WTC11 (cell line): ENCODE data around the gene TST. TPM values are rescaled to one million over a fixed set of nuclear protein-coding genes. Genes with fewer than 3 reads are reported as not detected.

ENCODE experiments used
- ATAC-seq: fragments of 200-7000 bp; cut with Tn5 transposase; 2 replicates; pipeline ENCODE4 v1.10.0; 2021; ENCODE audit warnings: mild to moderate bottlenecking, moderate library complexity
- CTCF ChIA-PET: fragments of 300-600 bp; sonication (Branson Sonifier 250); formaldehyde crosslinking; loops from one replicate; lab custom pipeline; 2021; ENCODE audit warnings: antibody characterized with exemption; lab: Charles Lee
- POLR2A ChIA-PET: fragments of 350-600 bp; sonication (Branson Sonifier 250); formaldehyde crosslinking; loops from one replicate; lab custom pipeline; 2021; ENCODE audit warnings: antibody characterized with exemption; lab: Charles Lee
- DNase-seq: peaks from one replicate; pipeline ENCODE4 v3.0.0; 2021; ENCODE audit warnings: low spot score
- H3K27ac Mint-ChIP-seq: 2 replicates; pipeline ENCODE4 v1.8.0; 2021; ENCODE audit warnings: mixed read lengths
- H3K27me3 Mint-ChIP-seq: 2 replicates; pipeline ENCODE4 v1.8.0; 2021; ENCODE audit warnings: low read depth, mild to moderate bottlenecking, moderate library complexity, mixed read lengths
- H3K36me3 Mint-ChIP-seq: 2 replicates; pipeline ENCODE4 v1.8.0; 2021; ENCODE audit warnings: mixed read lengths
- H3K4me1 Mint-ChIP-seq: 2 replicates; pipeline ENCODE4 v1.8.0; 2022; ENCODE audit warnings: mixed read lengths
- H3K4me3 Mint-ChIP-seq: 2 replicates; pipeline ENCODE4 v1.8.0; 2021; ENCODE audit warnings: mild to moderate bottlenecking, moderate library complexity, mixed read lengths
- H3K9me3 Mint-ChIP-seq: 2 replicates; pipeline ENCODE4 v1.8.0; 2021; ENCODE audit warnings: mixed read lengths
- ATF2 ChIP-seq: sonication (generic); formaldehyde crosslinking; IDR thresholded peaks from 2 replicates; pipeline ENCODE4 v1.8.1; 2022; ENCODE audit warnings: low read depth, missing genetic modification reagents, borderline replicate concordance
- ELF4 ChIP-seq: sonication (generic); formaldehyde crosslinking; IDR thresholded peaks from 2 replicates; pipeline ENCODE4 v1.8.1; 2022; ENCODE audit warnings: low read depth, mild to moderate bottlenecking, moderate library complexity, missing genetic modification reagents
- ESRRA ChIP-seq: sonication (generic); formaldehyde crosslinking; IDR thresholded peaks from 2 replicates; pipeline ENCODE4 v1.8.1; 2022; ENCODE audit warnings: mild to moderate bottlenecking, missing genetic modification reagents, borderline replicate concordance
- ETV6 ChIP-seq: sonication (generic); formaldehyde crosslinking; IDR thresholded peaks from 2 replicates; pipeline ENCODE4 v1.8.1; 2022; ENCODE audit warnings: mild to moderate bottlenecking, missing genetic modification reagents
- FOXP4 ChIP-seq: sonication (generic); formaldehyde crosslinking; IDR thresholded peaks from 2 replicates; pipeline ENCODE4 v1.8.0; 2022; ENCODE audit warnings: mild to moderate bottlenecking, missing genetic modification reagents
- ZBTB21 ChIP-seq: sonication (generic); formaldehyde crosslinking; IDR thresholded peaks from 2 replicates; pipeline ENCODE4 v1.8.1; 2023; ENCODE audit warnings: mild to moderate bottlenecking, missing genetic modification reagents, borderline replicate concordance
- ZNF512 ChIP-seq: sonication (generic); formaldehyde crosslinking; IDR thresholded peaks from 2 replicates; pipeline ENCODE4 v1.8.1; 2022; ENCODE audit warnings: missing genetic modification reagents, borderline replicate concordance
- ZNF532 ChIP-seq: fragments of 250-450 bp; sonication (Bioruptor Pico); IDR thresholded peaks from 2 replicates; pipeline ENCODE4 v1.9.0; 2021; ENCODE audit warnings: mild to moderate bottlenecking, borderline replicate concordance
- total RNA-seq: library from RNA; stranded (reverse); gene quantifications from 3 replicates; pipeline ENCODE4 v1.2.3, GENCODE V29; 2021
- TF ChIP-seq, protein P1 (sequence below): sonication (generic); formaldehyde crosslinking; IDR thresholded peaks from 2 replicates; pipeline ENCODE4 v1.8.0; 2022; ENCODE audit warnings: missing genetic modification reagents
- TF ChIP-seq, protein P2 (sequence below): fragments of 250-450 bp; sonication (Bioruptor Pico); conservative IDR thresholded peaks from 2 replicates; pipeline ENCODE4 v1.9.0; 2021; ENCODE audit warnings: mild to moderate bottlenecking
- TF ChIP-seq, protein P3 (sequence below): fragments of 250-450 bp; sonication (Bioruptor Pico); IDR thresholded peaks from 2 replicates; pipeline ENCODE4 v1.8.0; 2021; ENCODE audit warnings: mild to moderate bottlenecking

The TST gene
- total RNA-seq, 1 experiment from 2014 or later = 24.4 TPM

DNA sequence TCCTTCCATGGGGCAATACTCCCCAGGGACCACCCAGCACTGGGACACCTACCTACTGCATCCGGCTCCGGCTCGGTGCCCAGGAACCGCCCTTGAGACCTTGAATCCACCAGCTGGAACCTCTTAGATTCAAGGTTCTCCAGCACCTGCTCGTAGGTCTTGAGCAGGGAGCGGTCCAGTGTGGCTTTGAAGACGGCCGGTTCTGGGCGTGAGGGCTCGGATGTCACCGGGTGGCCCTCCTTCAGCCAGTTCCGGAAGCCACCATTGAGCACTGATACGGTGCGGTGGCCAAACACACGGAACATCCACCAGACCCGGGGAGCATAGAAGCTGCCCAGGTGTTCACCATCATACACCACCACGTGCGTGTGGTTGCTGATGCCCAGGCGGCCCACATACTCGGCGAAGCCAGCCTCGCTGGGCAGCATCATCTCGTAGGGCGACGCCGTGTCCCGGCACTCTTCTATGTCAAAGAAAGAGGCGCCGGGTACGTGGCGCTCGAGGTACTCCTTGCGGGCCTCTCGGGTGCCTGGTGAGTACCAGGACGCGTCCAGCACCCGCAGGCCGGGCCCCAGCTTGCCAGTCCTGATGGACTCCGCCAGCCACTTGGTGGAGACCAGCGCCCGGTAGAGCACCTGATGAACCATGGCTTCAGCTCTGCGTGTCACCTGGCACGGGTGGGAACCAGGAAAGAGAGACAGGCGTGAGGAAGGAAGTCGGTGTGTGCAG, 997 bp downstream of the TST start:
- DNase-seq = no peak
- ChIA-PET CTCF (interaction anchor here (0.8 to 5.1 kb wide), 10 partner anchors 12 to 236 kb away, joined by 3 to 38 read pairs (median 6); partner anchors contain the start of gene KCTD17), POLR2A (interaction anchor here (0.9 to 1.8 kb wide), 2 partner anchors 12 to 145 kb away, joined by 3 to 5 read pairs; no protein-coding TSS in a partner anchor)
- no peaks in the 10 kb centered on the region for H3K27me3 Mint-ChIP-seq
- peak overlapping the region; percentile 89 for H3K4me3 Mint-ChIP-seq
- ATAC-seq = no peak
- peaks cover 29% of the 10 kb centered on the region for H3K4me1 Mint-ChIP-seq
- peak overlapping the region; percentile 87; the same call in 1 of the 2 replicates for H3K27ac Mint-ChIP-seq
- TF ChIP-seq, protein P1, sequence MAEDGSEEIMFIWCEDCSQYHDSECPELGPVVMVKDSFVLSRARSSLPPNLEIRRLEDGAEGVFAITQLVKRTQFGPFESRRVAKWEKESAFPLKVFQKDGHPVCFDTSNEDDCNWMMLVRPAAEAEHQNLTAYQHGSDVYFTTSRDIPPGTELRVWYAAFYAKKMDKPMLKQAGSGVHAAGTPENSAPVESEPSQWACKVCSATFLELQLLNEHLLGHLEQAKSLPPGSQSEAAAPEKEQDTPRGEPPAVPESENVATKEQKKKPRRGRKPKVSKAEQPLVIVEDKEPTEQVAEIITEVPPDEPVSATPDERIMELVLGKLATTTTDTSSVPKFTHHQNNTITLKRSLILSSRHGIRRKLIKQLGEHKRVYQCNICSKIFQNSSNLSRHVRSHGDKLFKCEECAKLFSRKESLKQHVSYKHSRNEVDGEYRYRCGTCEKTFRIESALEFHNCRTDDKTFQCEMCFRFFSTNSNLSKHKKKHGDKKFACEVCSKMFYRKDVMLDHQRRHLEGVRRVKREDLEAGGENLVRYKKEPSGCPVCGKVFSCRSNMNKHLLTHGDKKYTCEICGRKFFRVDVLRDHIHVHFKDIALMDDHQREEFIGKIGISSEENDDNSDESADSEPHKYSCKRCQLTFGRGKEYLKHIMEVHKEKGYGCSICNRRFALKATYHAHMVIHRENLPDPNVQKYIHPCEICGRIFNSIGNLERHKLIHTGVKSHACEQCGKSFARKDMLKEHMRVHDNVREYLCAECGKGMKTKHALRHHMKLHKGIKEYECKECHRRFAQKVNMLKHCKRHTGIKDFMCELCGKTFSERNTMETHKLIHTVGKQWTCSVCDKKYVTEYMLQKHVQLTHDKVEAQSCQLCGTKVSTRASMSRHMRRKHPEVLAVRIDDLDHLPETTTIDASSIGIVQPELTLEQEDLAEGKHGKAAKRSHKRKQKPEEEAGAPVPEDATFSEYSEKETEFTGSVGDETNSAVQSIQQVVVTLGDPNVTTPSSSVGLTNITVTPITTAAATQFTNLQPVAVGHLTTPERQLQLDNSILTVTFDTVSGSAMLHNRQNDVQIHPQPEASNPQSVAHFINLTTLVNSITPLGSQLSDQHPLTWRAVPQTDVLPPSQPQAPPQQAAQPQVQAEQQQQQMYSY (CRISPR knock-in tag) = peak; percentile 37; the same call in 1 of the 2 replicates
- TF ChIP-seq ZNF512 = no peak
- H3K9me3 Mint-ChIP-seq = no peaks in the 10 kb centered on the region
- no peaks in the 10 kb centered on the region; the same call in 1 of the 2 replicates for H3K36me3 Mint-ChIP-seq

- Mint-ChIP-seq H3K27ac (no peak overlapping the region), H3K27me3 (no peaks in the 10 kb centered on the region), H3K4me3 (no peak overlapping the region), H3K4me1 (peaks cover 29% of the 10 kb centered on the region), H3K9me3 (no peaks in the 10 kb centered on the region), H3K36me3 (no peaks in the 10 kb centered on the region; the same call in 1 of the 2 replicates)
- ChIA-PET CTCF (interaction anchor here (1.1 to 4.9 kb wide), 4 partner anchors 19 to 40 kb away, joined by 3 to 13 read pairs (median 10); no protein-coding TSS in a partner anchor), POLR2A (no interaction called here)
- ATAC-seq (no peak), DNase-seq (no peak)
- TF ChIP-seq ATF2 (CRISPR knock-in tag) (no peak), ZBTB21 (CRISPR knock-in tag) (no peak), ETV6 (no peak), ESRRA (CRISPR knock-in tag) (no peak), ELF4 (CRISPR knock-in tag) (no peak), ZNF532 (CRISPR knock-in tag) (no peak), FOXP4 (CRISPR knock-in tag) (no peak)
- TF ChIP-seq, protein P2, sequence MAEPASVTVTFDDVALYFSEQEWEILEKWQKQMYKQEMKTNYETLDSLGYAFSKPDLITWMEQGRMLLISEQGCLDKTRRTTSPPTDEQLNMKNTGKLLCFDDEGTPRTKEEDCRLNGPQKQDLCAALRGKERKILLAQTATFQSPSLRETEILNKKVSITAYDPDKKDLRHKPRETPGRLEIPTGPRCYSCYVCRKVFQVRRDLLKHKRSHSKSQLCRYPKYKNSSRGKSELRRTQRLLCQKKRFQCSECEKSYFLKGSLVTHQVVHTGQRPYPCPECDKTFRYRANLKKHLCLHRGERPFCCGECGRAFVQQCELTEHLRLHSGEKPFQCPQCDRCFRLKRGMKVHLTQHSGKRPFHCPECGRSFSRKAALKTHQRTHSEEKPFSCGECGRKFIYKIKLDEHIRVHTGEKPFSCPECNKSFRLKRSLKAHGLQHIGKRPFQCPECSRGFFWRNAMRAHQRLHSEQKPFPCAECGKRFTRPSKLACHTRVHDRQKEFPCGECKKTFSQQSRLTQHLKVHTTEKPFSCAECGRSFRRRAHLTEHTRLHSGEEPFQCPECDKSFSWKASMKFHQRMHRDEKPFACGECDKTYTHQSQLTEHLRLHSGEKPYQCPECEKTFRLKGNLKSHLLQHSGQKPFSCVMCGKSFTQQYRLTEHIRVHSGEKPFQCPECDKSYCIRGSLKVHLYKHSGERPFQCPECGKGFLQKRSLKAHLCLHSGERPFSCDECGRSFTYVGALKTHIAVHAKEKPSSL (CRISPR knock-in tag) = no peak
- TF ChIP-seq, protein P3, sequence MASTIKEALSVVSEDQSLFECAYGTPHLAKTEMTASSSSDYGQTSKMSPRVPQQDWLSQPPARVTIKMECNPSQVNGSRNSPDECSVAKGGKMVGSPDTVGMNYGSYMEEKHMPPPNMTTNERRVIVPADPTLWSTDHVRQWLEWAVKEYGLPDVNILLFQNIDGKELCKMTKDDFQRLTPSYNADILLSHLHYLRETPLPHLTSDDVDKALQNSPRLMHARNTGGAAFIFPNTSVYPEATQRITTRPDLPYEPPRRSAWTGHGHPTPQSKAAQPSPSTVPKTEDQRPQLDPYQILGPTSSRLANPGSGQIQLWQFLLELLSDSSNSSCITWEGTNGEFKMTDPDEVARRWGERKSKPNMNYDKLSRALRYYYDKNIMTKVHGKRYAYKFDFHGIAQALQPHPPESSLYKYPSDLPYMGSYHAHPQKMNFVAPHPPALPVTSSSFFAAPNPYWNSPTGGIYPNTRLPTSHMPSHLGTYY (CRISPR knock-in tag) = no peak
Measured at GRCh38 chr22:37017356-37017755, 1.9 kb downstream of the TST start.
